ENCODE data around the gene FRY. TPM values are rescaled to one million over a fixed set of nuclear protein-coding genes. Genes with fewer than 3 reads are reported as not detected.

The FRY gene
- total and polyA plus RNA-seq, 2 donors, result 4.8 to 9.8 TPM

GRCh38 chr13:32206097-32206740, 174.6 kb downstream of the FRY start:
- no peaks in the 10 kb centered on the region for H3K27me3 ChIP-seq (ENCODE audit: control insufficient read depth in 2 of 2, insufficient read depth in 1 of 2, low read length in 1 of 2)
- no peak overlapping the region for H3K27ac ChIP-seq (ENCODE audit: low read depth in 1 of 2, low read length in 1 of 2)
- H3K4me3 ChIP-seq (ENCODE audit: low read length in 2 of 2), result no peak overlapping the region
- no peaks in the 10 kb centered on the region for H3K9me3 ChIP-seq (ENCODE audit: control insufficient read depth in 2 of 2, insufficient read depth in 1 of 2, low read length in 1 of 2)
- H3K36me3 ChIP-seq (ENCODE audit: control insufficient read depth in 2 of 2, insufficient read depth in 2 of 2, low read length in 1 of 2), result peaks cover 4 to 6% of the 10 kb centered on the region in 2 donors
- 96% methylated on average over 5 of the region's 5 CpGs for WGBS
- H3K4me1 ChIP-seq (ENCODE audit: control insufficient read depth in 2 of 2, insufficient read depth in 2 of 2, low read length in 2 of 2), result no peaks in the 10 kb centered on the region
- DNase-seq (ENCODE audit: low read depth in 6 of 9, low spot score in 9 of 9), result no peak

- Histone ChIP-seq H3K4me1 (ENCODE audit: control insufficient read depth in 2 of 2, insufficient read depth in 2 of 2, low read length in 2 of 2) (no peaks in the 10 kb centered on the region), H3K4me3 (ENCODE audit: low read length in 2 of 2) (no peak overlapping the region), H3K9me3 (ENCODE audit: control insufficient read depth in 2 of 2, insufficient read depth in 1 of 2, low read length in 1 of 2) (no peaks in the 10 kb centered on the region), H3K36me3 (ENCODE audit: control insufficient read depth in 2 of 2, insufficient read depth in 2 of 2, low read length in 1 of 2) (peaks cover 4 to 13% of the 10 kb centered on the region in 2 donors), H3K27me3 (ENCODE audit: control insufficient read depth in 2 of 2, insufficient read depth in 1 of 2, low read length in 1 of 2) (no peaks in the 10 kb centered on the region), H3K27ac (ENCODE audit: low read depth in 1 of 2, low read length in 1 of 2) (no peak overlapping the region)
- 92% methylated on average over 13 of the region's 13 CpGs for WGBS
- DNase-seq (ENCODE audit: low read depth in 6 of 9, low spot score in 9 of 9), result no peak
These were observed 177.3 kb downstream of the FRY start for GRCh38 chr13:32208860-32209259.

- Histone ChIP-seq H3K27ac (ENCODE audit: low read depth in 1 of 2, low read length in 1 of 2) (no peak overlapping the region), H3K27me3 (ENCODE audit: control insufficient read depth in 2 of 2, insufficient read depth in 1 of 2, low read length in 1 of 2) (no peaks in the 10 kb centered on the region), H3K36me3 (ENCODE audit: control insufficient read depth in 2 of 2, insufficient read depth in 2 of 2, low read length in 1 of 2) (peaks cover 4 to 15% of the 10 kb centered on the region in 2 donors), H3K4me3 (ENCODE audit: low read length in 2 of 2) (no peak overlapping the region), H3K4me1 (ENCODE audit: control insufficient read depth in 2 of 2, insufficient read depth in 2 of 2, low read length in 2 of 2) (no peaks in the 10 kb centered on the region), H3K9me3 (ENCODE audit: control insufficient read depth in 2 of 2, insufficient read depth in 1 of 2, low read length in 1 of 2) (no peaks in the 10 kb centered on the region)
- DNase-seq (ENCODE audit: low read depth in 6 of 9, low spot score in 9 of 9), result no peak
- WGBS, result 96% methylated on average over 2 of the region's 2 CpGs
These were observed 178.1 kb downstream of the FRY start for GRCh38 chr13:32209652-32210051.

- Histone ChIP-seq H3K9me3 (ENCODE audit: control insufficient read depth in 2 of 2, insufficient read depth in 1 of 2, low read length in 1 of 2) (no peaks in the 10 kb centered on the region), H3K36me3 (ENCODE audit: control insufficient read depth in 2 of 2, insufficient read depth in 2 of 2, low read length in 1 of 2) (peaks cover 4 to 16% of the 10 kb centered on the region in 2 donors), H3K27me3 (ENCODE audit: control insufficient read depth in 2 of 2, insufficient read depth in 1 of 2, low read length in 1 of 2) (no peaks in the 10 kb centered on the region), H3K4me1 (ENCODE audit: control insufficient read depth in 2 of 2, insufficient read depth in 2 of 2, low read length in 2 of 2) (no peaks in the 10 kb centered on the region), H3K4me3 (ENCODE audit: low read length in 2 of 2) (no peak overlapping the region), H3K27ac (ENCODE audit: low read depth in 1 of 2, low read length in 1 of 2) (no peak overlapping the region)
- DNase-seq (ENCODE audit: low read depth in 6 of 9, low spot score in 9 of 9), result no peak
These were observed 178.5 kb downstream of the FRY start for GRCh38 chr13:32210101-32210500.

GRCh38 chr13:32211813-32212212, 180.2 kb downstream of the FRY start:
- Histone ChIP-seq H3K36me3 (ENCODE audit: control insufficient read depth in 2 of 2, insufficient read depth in 2 of 2, low read length in 1 of 2) (peaks cover 4 to 16% of the 10 kb centered on the region in 2 donors), H3K27ac (ENCODE audit: low read depth in 1 of 2, low read length in 1 of 2) (no peak overlapping the region)

GRCh38 chr13:32212421-32212820, 180.8 kb downstream of the FRY start:
- WGBS, result 78% methylated on average over 3 of the region's 3 CpGs
- no peak for DNase-seq (ENCODE audit: low read depth in 6 of 9, low spot score in 9 of 9)
- H3K9me3 ChIP-seq (ENCODE audit: control insufficient read depth in 2 of 2, insufficient read depth in 1 of 2, low read length in 1 of 2), result no peaks in the 10 kb centered on the region
- no peaks in the 10 kb centered on the region for H3K27me3 ChIP-seq (ENCODE audit: control insufficient read depth in 2 of 2, insufficient read depth in 1 of 2, low read length in 1 of 2)
- H3K4me3 ChIP-seq (ENCODE audit: low read length in 2 of 2), result no peak overlapping the region
- H3K4me1 ChIP-seq (ENCODE audit: control insufficient read depth in 2 of 2, insufficient read depth in 2 of 2, low read length in 2 of 2), result no peaks in the 10 kb centered on the region
- H3K27ac ChIP-seq (ENCODE audit: low read depth in 1 of 2, low read length in 1 of 2), result no peak overlapping the region
- peaks cover 4 to 16% of the 10 kb centered on the region in 2 donors for H3K36me3 ChIP-seq (ENCODE audit: control insufficient read depth in 2 of 2, insufficient read depth in 2 of 2, low read length in 1 of 2)

More at GRCh38 chr13:32211813-32212212, 180.2 kb downstream of the FRY start:
- H3K4me3 ChIP-seq (ENCODE audit: low read length in 2 of 2), result no peak overlapping the region
- no peaks in the 10 kb centered on the region for H3K27me3 ChIP-seq (ENCODE audit: control insufficient read depth in 2 of 2, insufficient read depth in 1 of 2, low read length in 1 of 2)
- no peak for DNase-seq (ENCODE audit: low read depth in 6 of 9, low spot score in 9 of 9)
- no peaks in the 10 kb centered on the region for H3K9me3 ChIP-seq (ENCODE audit: control insufficient read depth in 2 of 2, insufficient read depth in 1 of 2, low read length in 1 of 2)
- no peaks in the 10 kb centered on the region for H3K4me1 ChIP-seq (ENCODE audit: control insufficient read depth in 2 of 2, insufficient read depth in 2 of 2, low read length in 2 of 2)
- WGBS, result 96% methylated on average over 3 of the region's 3 CpGs

GRCh38 chr13:32213626-32214025, 182.1 kb downstream of the FRY start:
- H3K36me3 ChIP-seq (ENCODE audit: control insufficient read depth in 2 of 2, insufficient read depth in 2 of 2, low read length in 1 of 2), result peaks cover 4 to 16% of the 10 kb centered on the region in 2 donors
- H3K4me1 ChIP-seq (ENCODE audit: control insufficient read depth in 2 of 2, insufficient read depth in 2 of 2, low read length in 2 of 2), result no peaks in the 10 kb centered on the region
- no peak overlapping the region for H3K4me3 ChIP-seq (ENCODE audit: low read length in 2 of 2)
- no peak for DNase-seq (ENCODE audit: low read depth in 6 of 9, low spot score in 9 of 9)
- H3K27me3 ChIP-seq (ENCODE audit: control insufficient read depth in 2 of 2, insufficient read depth in 1 of 2, low read length in 1 of 2), result no peaks in the 10 kb centered on the region
- no peak overlapping the region for H3K27ac ChIP-seq (ENCODE audit: low read depth in 1 of 2, low read length in 1 of 2)
- H3K9me3 ChIP-seq (ENCODE audit: control insufficient read depth in 2 of 2, insufficient read depth in 1 of 2, low read length in 1 of 2), result no peaks in the 10 kb centered on the region

- H3K4me3 ChIP-seq (ENCODE audit: low read length in 2 of 2), result no peak overlapping the region
- WGBS, result 98% methylated on average over 4 of the region's 4 CpGs
- H3K36me3 ChIP-seq (ENCODE audit: control insufficient read depth in 2 of 2, insufficient read depth in 2 of 2, low read length in 1 of 2), result peaks cover 0 to 16% of the 10 kb centered on the region in 2 donors
- H3K9me3 ChIP-seq (ENCODE audit: control insufficient read depth in 2 of 2, insufficient read depth in 1 of 2, low read length in 1 of 2), result no peaks in the 10 kb centered on the region
- no peak for DNase-seq (ENCODE audit: low read depth in 6 of 9, low spot score in 9 of 9)
- no peaks in the 10 kb centered on the region for H3K4me1 ChIP-seq (ENCODE audit: control insufficient read depth in 2 of 2, insufficient read depth in 2 of 2, low read length in 2 of 2)
- no peak overlapping the region for H3K27ac ChIP-seq (ENCODE audit: low read depth in 1 of 2, low read length in 1 of 2)
- H3K27me3 ChIP-seq (ENCODE audit: control insufficient read depth in 2 of 2, insufficient read depth in 1 of 2, low read length in 1 of 2), result no peaks in the 10 kb centered on the region
These were observed 182.5 kb downstream of the FRY start for GRCh38 chr13:32214071-32214470.

- no peaks in the 10 kb centered on the region for H3K4me1 ChIP-seq (ENCODE audit: control insufficient read depth in 2 of 2, insufficient read depth in 2 of 2, low read length in 2 of 2)
- H3K27ac ChIP-seq (ENCODE audit: low read depth in 1 of 2, low read length in 1 of 2), result no peak overlapping the region
- H3K9me3 ChIP-seq (ENCODE audit: control insufficient read depth in 2 of 2, insufficient read depth in 1 of 2, low read length in 1 of 2), result no peaks in the 10 kb centered on the region
- no peak for DNase-seq (ENCODE audit: low read depth in 6 of 9, low spot score in 9 of 9)
- no peak overlapping the region for H3K4me3 ChIP-seq (ENCODE audit: low read length in 2 of 2)
- H3K27me3 ChIP-seq (ENCODE audit: control insufficient read depth in 2 of 2, insufficient read depth in 1 of 2, low read length in 1 of 2), result no peaks in the 10 kb centered on the region
- 88% methylated on average over 5 of the region's 5 CpGs for WGBS
- H3K36me3 ChIP-seq (ENCODE audit: control insufficient read depth in 2 of 2, insufficient read depth in 2 of 2, low read length in 1 of 2), result peaks cover 0 to 9% of the 10 kb centered on the region in 2 donors
These were observed 184.7 kb downstream of the FRY start for GRCh38 chr13:32216281-32216680.
